ENCODE results near the gene IGFL2. TPM values are rescaled to one million over a fixed set of nuclear protein-coding genes. Genes with fewer than 3 reads are reported as not detected.

Gene IGFL2
- total and polyA plus RNA-seq, 2 donors from 2014 or later: not detected

DNA sequence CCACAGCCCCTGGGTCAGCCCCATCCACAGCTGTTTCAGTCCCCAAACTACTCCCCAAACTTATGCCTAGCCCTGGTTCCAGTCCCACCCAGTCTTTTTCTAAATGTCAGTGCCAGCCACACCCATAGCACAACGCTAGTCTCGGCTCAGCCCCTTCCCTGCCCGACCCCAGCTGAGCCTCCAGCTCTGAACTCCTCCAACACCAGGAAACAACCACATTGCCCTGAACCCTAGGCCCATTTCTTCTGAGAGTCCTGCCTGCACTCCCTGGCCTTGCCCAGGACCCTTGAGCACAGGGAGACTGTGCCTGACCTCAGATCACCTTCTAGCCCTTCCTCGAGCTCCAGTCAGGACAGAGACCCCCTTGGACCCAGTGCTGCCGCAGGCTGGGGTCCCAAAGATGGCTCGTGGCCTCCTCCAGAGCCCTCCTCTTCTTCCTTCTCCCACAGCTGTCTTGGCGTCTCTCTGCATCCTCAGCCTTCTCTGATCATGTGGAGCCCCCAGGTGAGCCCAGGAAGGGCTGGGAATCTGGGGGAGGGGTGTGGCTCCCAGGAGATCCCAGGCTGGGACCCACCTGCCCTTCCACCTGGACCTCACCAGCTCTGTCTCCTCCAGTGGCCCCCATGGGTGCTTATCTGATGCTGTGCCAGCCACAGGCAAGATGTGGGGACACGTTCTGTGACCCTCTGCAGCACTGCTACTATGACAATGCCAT lies 48.5 kb downstream of the IGFL2 start:
- Histone ChIP-seq H3K36me3 (ENCODE audit: control insufficient read depth in 2 of 3, insufficient read depth in 3 of 3, low read length in 3 of 3) (no peaks in the 10 kb centered on the region), H3K9me3 (ENCODE audit: control insufficient read depth in 2 of 3, insufficient read depth in 1 of 3, low read length in 3 of 3) (no peaks in the 10 kb centered on the region), H3K9ac (ENCODE audit: low read length in 3 of 3) (no peak overlapping the region), H3K4me3 (ENCODE audit: low read length in 3 of 3) (no peak overlapping the region), H3K4me1 (ENCODE audit: control insufficient read depth in 2 of 3, insufficient read depth in 2 of 3, low read depth in 1 of 3, low read length in 3 of 3) (no peaks in the 10 kb centered on the region), H3K27ac (ENCODE audit: low read depth in 2 of 2, low read length in 2 of 2) (no peak overlapping the region), H3K27me3 (ENCODE audit: control insufficient read depth, insufficient read depth, low read length) (no peaks in the 10 kb centered on the region)
- DNase-seq (no peak), FAIRE-seq (no peak)
- intact Hi-C loops (cut with DNase I): no loop called here
- TF ChIP-seq, protein P1, sequence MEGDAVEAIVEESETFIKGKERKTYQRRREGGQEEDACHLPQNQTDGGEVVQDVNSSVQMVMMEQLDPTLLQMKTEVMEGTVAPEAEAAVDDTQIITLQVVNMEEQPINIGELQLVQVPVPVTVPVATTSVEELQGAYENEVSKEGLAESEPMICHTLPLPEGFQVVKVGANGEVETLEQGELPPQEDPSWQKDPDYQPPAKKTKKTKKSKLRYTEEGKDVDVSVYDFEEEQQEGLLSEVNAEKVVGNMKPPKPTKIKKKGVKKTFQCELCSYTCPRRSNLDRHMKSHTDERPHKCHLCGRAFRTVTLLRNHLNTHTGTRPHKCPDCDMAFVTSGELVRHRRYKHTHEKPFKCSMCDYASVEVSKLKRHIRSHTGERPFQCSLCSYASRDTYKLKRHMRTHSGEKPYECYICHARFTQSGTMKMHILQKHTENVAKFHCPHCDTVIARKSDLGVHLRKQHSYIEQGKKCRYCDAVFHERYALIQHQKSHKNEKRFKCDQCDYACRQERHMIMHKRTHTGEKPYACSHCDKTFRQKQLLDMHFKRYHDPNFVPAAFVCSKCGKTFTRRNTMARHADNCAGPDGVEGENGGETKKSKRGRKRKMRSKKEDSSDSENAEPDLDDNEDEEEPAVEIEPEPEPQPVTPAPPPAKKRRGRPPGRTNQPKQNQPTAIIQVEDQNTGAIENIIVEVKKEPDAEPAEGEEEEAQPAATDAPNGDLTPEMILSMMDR (IDR thresholded peaks at IDR 0.05; ENCODE audit: borderline replicate concordance, extremely low read depth, insufficient read depth): no peak

DNA sequence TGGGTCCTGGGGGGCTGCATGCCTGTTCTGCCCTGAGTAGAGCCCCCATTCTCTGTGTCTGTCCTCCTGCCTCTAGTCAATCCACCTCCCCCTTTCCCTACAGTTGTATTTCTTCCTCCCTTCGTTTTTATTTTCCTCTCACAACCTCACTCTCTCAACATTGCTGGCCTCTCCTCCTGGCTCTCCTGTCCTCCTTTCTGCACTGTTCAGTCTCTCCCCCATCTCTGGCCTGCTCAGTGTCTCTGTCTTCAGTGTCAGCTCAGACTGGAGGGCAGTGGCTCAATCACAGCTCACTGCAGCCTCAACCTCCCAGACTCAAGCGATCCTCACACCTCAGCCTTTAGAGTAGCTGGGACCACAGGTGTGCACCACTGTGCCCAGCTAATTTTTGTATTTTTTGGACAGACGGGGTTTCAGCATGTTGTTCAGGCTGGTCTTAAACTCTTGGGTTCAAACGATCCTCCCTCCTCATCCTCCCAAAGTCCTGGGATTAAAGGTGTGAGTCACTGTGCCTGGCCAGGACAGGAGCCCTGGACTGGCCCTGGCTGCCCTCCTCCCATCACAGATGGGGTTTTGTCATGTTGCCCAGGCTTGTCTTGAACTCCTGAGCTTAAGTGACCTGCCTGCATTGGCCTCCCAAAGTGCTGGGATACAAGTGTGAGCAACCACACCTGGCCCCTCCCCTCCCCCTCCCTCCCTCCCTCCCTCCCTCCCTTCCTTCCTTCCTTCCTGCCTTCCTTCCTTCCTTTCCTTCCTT lies 49.5 kb downstream of the IGFL2 start:
- Histone ChIP-seq H3K9me3 (ENCODE audit: control insufficient read depth in 2 of 3, insufficient read depth in 1 of 3, low read length in 3 of 3) (no peaks in the 10 kb centered on the region), H3K9ac (ENCODE audit: low read length in 3 of 3) (no peak overlapping the region), H3K36me3 (ENCODE audit: control insufficient read depth in 2 of 3, insufficient read depth in 3 of 3, low read length in 3 of 3) (no peaks in the 10 kb centered on the region), H3K27me3 (ENCODE audit: control insufficient read depth, insufficient read depth, low read length) (no peaks in the 10 kb centered on the region), H3K4me1 (ENCODE audit: control insufficient read depth in 2 of 3, insufficient read depth in 2 of 3, low read depth in 1 of 3, low read length in 3 of 3) (no peaks in the 10 kb centered on the region), H3K27ac (ENCODE audit: low read depth in 2 of 2, low read length in 2 of 2) (no peak overlapping the region), H3K4me3 (ENCODE audit: low read length in 3 of 3) (no peak overlapping the region)
- intact Hi-C loops (cut with DNase I): no loop called here
- TF ChIP-seq, protein P1 (IDR thresholded peaks at IDR 0.05; ENCODE audit: borderline replicate concordance, extremely low read depth, insufficient read depth): no peak
- DNase-seq (no peak), FAIRE-seq (no peak)

DNA sequence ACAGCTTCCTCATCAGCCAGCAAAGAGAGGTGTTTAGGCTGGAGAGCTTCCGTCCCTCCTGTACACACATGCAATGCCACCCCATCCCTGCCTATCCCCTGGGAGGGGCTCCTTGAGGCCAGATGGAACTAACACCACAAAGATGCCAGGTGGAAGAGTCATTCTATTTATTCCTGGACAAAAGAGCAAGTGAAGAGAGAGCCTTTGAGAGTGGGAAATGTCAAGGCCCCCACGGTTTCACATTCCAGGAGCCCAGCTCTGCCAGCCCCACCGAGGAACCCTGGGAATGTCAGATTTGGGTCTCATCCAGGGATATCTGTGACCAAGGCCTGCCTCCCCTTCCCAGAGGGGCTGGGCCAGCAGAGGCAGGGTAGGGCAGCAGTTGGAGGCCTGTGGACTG lies 50.7 kb downstream of the IGFL2 start:
- H3K9ac ChIP-seq (ENCODE audit: low read length in 3 of 3): no peak overlapping the region
- H3K4me3 ChIP-seq (ENCODE audit: low read length in 3 of 3): no peak overlapping the region
- DNase-seq: no peak
- no peak overlapping the region for H3K27ac ChIP-seq (ENCODE audit: low read depth in 2 of 2, low read length in 2 of 2)
- H3K9me3 ChIP-seq (ENCODE audit: control insufficient read depth in 2 of 3, insufficient read depth in 1 of 3, low read length in 3 of 3): no peaks in the 10 kb centered on the region
- intact Hi-C loops (cut with DNase I): no loop called here
- H3K36me3 ChIP-seq (ENCODE audit: control insufficient read depth in 2 of 3, insufficient read depth in 3 of 3, low read length in 3 of 3): no peaks in the 10 kb centered on the region
- TF ChIP-seq, protein P1 (IDR thresholded peaks at IDR 0.05; ENCODE audit: borderline replicate concordance, extremely low read depth, insufficient read depth): no peak
- no peaks in the 10 kb centered on the region for H3K4me1 ChIP-seq (ENCODE audit: control insufficient read depth in 2 of 3, insufficient read depth in 2 of 3, low read depth in 1 of 3, low read length in 3 of 3)
- H3K27me3 ChIP-seq (ENCODE audit: control insufficient read depth, insufficient read depth, low read length): no peaks in the 10 kb centered on the region
- no peak for FAIRE-seq

Measured in kidney (tissue), 14 donors.